HEK293 (cell line): ENCODE measurements around the gene BPIFB4.

ENCODE experiments used
- CTCF ChIA-PET: fragments of 350-600 bp; formaldehyde crosslinking; extraction: SDS; loops from one replicate; lab custom pipeline; 2021; ENCODE audit warnings: antibody characterized with exemption; lab: Yijun Ruan, JAX
- POLR2A ChIA-PET: fragments of 300-600 bp; formaldehyde crosslinking; extraction: SDS; loops from one replicate; lab custom pipeline; 2020; ENCODE audit warnings: antibody characterized with exemption, inconsistent platforms; lab: Yijun Ruan, JAX
- H3K27ac ChIP-seq: fragments of 200-500 bp; sonication (Bioruptor generic); 2 replicates; pipeline ENCODE4 v1.5.1; 2014; ENCODE audit warnings: low read depth, low read length, control low read depth, inconsistent platforms; ENCODE audit errors: extremely low read depth
- H3K36me3 ChIP-seq, 2 experiments: fragments of 200-500 bp in 1 of 2; sonication (Bioruptor generic) in 1 of 2; 1 replicate in 1 of 2; 2 replicates in 1 of 2; pipeline ENCODE4 v1.5.1; 2014 to 2017; ENCODE audit warnings: inconsistent platforms in 2 of 2, low read length in 2 of 2; ENCODE audit not compliant: control insufficient read depth in 2 of 2, insufficient read depth in 1 of 2
- H3K4me1 ChIP-seq: fragments of 200-500 bp; sonication (Bioruptor generic); 2 replicates; pipeline ENCODE4 v1.5.1; 2014; ENCODE audit warnings: mild to moderate bottlenecking, low read length, inconsistent platforms; ENCODE audit not compliant: control insufficient read depth, insufficient read depth
- H3K4me3 ChIP-seq: 2 replicates; pipeline ENCODE4 v1.5.1; 2011; ENCODE audit warnings: low read depth, mild to moderate bottlenecking, control low read depth, low read length, moderate library complexity
- H3K9me3 ChIP-seq: fragments of 200-500 bp; sonication (Bioruptor generic); 2 replicates; pipeline ENCODE4 v1.5.1; 2014; ENCODE audit warnings: low read depth, low read length, inconsistent platforms; ENCODE audit not compliant: control insufficient read depth, insufficient read depth
- EGR2 ChIP-seq: fragments of 450-650 bp; formaldehyde crosslinking; IDR thresholded peaks from 2 replicates; pipeline ENCODE4 v1.5.1; 2016; ENCODE audit warnings: low read depth, missing biosample characterization, missing genetic modification characterization
- HOXD13 ChIP-seq: sonication (generic); formaldehyde crosslinking; IDR thresholded peaks from 2 replicates; pipeline ENCODE4 v1.8.0; 2022; ENCODE audit warnings: missing genetic modification reagents, borderline replicate concordance
- KLF1 ChIP-seq: fragments of 450-650 bp; formaldehyde crosslinking; IDR thresholded peaks from 2 replicates; pipeline ENCODE4 v1.5.1; 2016; ENCODE audit warnings: missing biosample characterization, missing genetic modification characterization
- SCRT2 ChIP-seq: fragments of 450-650 bp; formaldehyde crosslinking; IDR thresholded peaks from 2 replicates; pipeline ENCODE4 v1.5.1; 2016; ENCODE audit warnings: missing biosample characterization, missing genetic modification characterization
- ZBTB17 ChIP-seq: fragments of 450-650 bp; formaldehyde crosslinking; IDR thresholded peaks from 2 replicates; pipeline ENCODE4 v1.5.1; 2016; ENCODE audit warnings: missing biosample characterization, missing genetic modification characterization
- ZNF23 ChIP-seq: fragments of 450-650 bp; formaldehyde crosslinking; IDR thresholded peaks from 2 replicates; pipeline ENCODE4 v1.5.1; 2016; ENCODE audit warnings: missing biosample characterization, missing genetic modification characterization, borderline replicate concordance
- ZNF354C ChIP-seq: fragments of 450-650 bp; formaldehyde crosslinking; IDR thresholded peaks from 2 replicates; pipeline ENCODE4 v1.5.1; 2016; ENCODE audit warnings: missing biosample characterization, missing genetic modification characterization, low read depth, borderline replicate concordance
- ZNF433 ChIP-seq: fragments of 450-650 bp; formaldehyde crosslinking; IDR thresholded peaks from 2 replicates; pipeline ENCODE4 v1.5.1; 2016; ENCODE audit warnings: missing biosample characterization, missing genetic modification characterization, low read depth
- ZNF514 ChIP-seq: fragments of 450-650 bp; formaldehyde crosslinking; IDR thresholded peaks from 2 replicates; pipeline ENCODE4 v1.5.1; 2016; ENCODE audit warnings: missing biosample characterization, missing genetic modification characterization
- ZNF521 ChIP-seq: fragments of 450-650 bp; formaldehyde crosslinking; IDR thresholded peaks from 2 replicates; pipeline ENCODE4 v1.5.1; 2017; ENCODE audit warnings: missing biosample characterization, mild to moderate bottlenecking, missing genetic modification characterization
- ZNF558 ChIP-seq: fragments of 450-650 bp; formaldehyde crosslinking; IDR thresholded peaks from 2 replicates; pipeline ENCODE4 v1.5.1; 2016; ENCODE audit warnings: missing biosample characterization, missing genetic modification characterization
- ZNF600 ChIP-seq: fragments of 450-650 bp; formaldehyde crosslinking; IDR thresholded peaks from 2 replicates; pipeline ENCODE4 v1.5.1; 2016; ENCODE audit warnings: missing biosample characterization, missing genetic modification characterization
- ZNF621 ChIP-seq: fragments of 450-650 bp; formaldehyde crosslinking; IDR thresholded peaks from 2 replicates; pipeline ENCODE4 v1.5.1; 2017; ENCODE audit warnings: missing biosample characterization, missing genetic modification characterization
- ZNF626 ChIP-seq: fragments of 450-650 bp; sonication (Bioruptor Pico); formaldehyde crosslinking; IDR thresholded peaks from 2 replicates; pipeline ENCODE4 v1.5.1; 2018; ENCODE audit warnings: missing biosample characterization, missing genetic modification characterization, inconsistent platforms
- ZNF76 ChIP-seq: fragments of 450-650 bp; formaldehyde crosslinking; IDR thresholded peaks from 2 replicates; pipeline ENCODE4; 2016; ENCODE audit warnings: low read depth, missing biosample characterization, missing genetic modification characterization, borderline replicate concordance
- ZNF776 ChIP-seq: fragments of 450-650 bp; formaldehyde crosslinking; IDR thresholded peaks from 2 replicates; pipeline ENCODE4 v1.5.0; 2017; ENCODE audit warnings: missing biosample characterization, missing genetic modification characterization, borderline replicate concordance
- ZNF785 ChIP-seq: fragments of 450-650 bp; formaldehyde crosslinking; IDR thresholded peaks from 2 replicates; pipeline ENCODE4 v1.5.1; 2016; ENCODE audit warnings: missing biosample characterization, missing genetic modification characterization
- ZXDB ChIP-seq: fragments of 450-650 bp; formaldehyde crosslinking; IDR thresholded peaks from 2 replicates; pipeline ENCODE4 v1.5.1; 2016; ENCODE audit warnings: missing biosample characterization, missing genetic modification characterization
- TF ChIP-seq, protein P1 (sequence below): fragments of 450-650 bp; formaldehyde crosslinking; IDR thresholded peaks from 2 replicates; pipeline ENCODE4 v1.5.1; 2016; ENCODE audit warnings: missing biosample characterization, missing genetic modification characterization
- TF ChIP-seq, protein P2 (sequence below): fragments of 450-650 bp; formaldehyde crosslinking; IDR thresholded peaks from 2 replicates; pipeline ENCODE4 v1.5.1; 2016; ENCODE audit warnings: missing biosample characterization, missing genetic modification characterization
- TF ChIP-seq, protein P3 (sequence below): fragments of 450-650 bp; formaldehyde crosslinking; IDR thresholded peaks from 2 replicates; pipeline ENCODE4 v1.5.1; 2016; ENCODE audit warnings: missing biosample characterization, missing genetic modification characterization, low read depth
- TF ChIP-seq, protein P4 (sequence below): fragments of 450-650 bp; formaldehyde crosslinking; IDR thresholded peaks from 2 replicates; pipeline ENCODE4 v1.5.1; 2016; ENCODE audit warnings: missing biosample characterization, missing genetic modification characterization
- TF ChIP-seq, protein P5 (sequence below): fragments of 450-650 bp; formaldehyde crosslinking; IDR thresholded peaks from 2 replicates; pipeline ENCODE4 v1.5.0; 2017; ENCODE audit warnings: missing biosample characterization, missing genetic modification characterization, borderline replicate concordance

Gene BPIFB4

DNA sequence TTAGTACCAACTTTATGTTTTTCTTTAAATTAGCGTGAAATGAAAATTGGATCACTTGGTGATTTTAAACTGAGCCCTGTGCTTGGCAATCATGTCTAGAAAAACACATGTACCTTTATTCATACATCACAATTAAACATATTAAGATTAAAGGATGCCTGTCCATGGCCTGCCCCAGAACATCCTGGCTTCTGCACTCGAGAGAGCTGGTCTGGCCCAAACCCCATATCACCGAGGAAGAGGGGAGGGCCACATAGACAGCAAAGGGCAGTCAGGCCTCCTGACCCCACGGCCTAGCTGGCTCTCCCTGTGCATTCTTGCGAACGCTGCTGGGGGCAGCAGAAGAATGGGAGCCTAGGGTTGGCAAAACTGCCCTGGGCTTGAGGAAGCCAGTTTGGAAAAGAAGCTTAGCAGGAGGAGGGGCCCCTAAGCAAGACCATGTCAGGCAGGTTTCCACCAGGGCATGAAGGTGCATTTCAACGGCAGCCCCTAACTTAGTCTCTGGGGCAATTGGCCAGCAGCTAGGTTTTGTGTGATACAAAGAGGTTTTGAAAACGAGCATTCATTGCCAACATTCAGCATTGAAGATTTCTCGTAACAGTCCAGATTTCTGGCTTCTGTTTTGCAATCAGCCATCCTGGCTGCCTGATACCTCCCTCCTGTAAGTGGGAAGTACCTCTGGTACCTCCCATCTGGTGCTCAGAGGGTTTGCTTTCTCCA is 17.2 kb upstream of the BPIFB4 start:
- CTCF ChIA-PET: no interaction called here
- Histone ChIP-seq H3K4me1 (no peaks in the 10 kb centered on the region), H3K4me3 (no peak overlapping the region), H3K27ac (no peak overlapping the region), H3K36me3 (no peaks in the 10 kb centered on the region)
- POLR2A ChIA-PET: no interaction called here
- TF ChIP-seq ZBTB17 (peak; percentile 40; the same call in 1 of the 2 replicates), HOXD13 (CRISPR knock-in tag) (no peak), ZNF354C (no peak), KLF1 (tag by site-specific recombination) (no peak)
- TF ChIP-seq, protein P1, sequence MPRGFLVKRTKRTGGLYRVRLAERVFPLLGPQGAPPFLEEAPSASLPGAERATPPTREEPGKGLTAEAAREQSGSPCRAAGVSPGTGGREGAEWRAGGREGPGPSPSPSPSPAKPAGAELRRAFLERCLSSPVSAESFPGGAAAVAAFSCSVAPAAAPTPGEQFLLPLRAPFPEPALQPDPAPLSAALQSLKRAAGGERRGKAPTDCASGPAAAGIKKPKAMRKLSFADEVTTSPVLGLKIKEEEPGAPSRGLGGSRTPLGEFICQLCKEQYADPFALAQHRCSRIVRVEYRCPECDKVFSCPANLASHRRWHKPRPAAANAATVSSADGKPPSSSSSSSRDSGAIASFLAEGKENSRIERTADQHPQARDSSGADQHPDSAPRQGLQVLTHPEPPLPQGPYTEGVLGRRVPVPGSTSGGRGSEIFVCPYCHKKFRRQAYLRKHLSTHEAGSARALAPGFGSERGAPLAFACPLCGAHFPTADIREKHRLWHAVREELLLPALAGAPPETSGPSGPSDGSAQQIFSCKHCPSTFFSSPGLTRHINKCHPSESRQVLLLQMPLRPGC: no peak
- TF ChIP-seq, all 188 proteins: peak for 1
- H3K9me3 ChIP-seq: no peaks in the 10 kb centered on the region

DNA sequence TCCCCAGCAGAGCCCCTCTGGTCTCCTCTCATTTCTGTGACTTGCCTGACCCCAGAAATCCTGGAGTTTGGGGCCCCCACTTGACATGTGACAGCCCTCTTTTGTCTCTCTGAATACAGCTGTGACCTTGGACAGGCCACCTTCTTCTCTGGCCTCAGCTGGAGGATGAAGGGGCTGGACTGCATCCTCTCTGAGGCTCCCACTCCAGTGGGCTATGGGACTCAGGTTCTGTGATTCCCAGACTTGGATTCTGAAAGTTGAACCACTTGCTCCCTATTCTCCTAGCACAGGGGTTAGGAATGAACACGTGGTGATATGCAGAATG is 16.7 kb upstream of the BPIFB4 start:
- no peak overlapping the region for H3K27ac ChIP-seq
- POLR2A ChIA-PET: no interaction called here
- TF ChIP-seq ZNF521 (no peak), SCRT2 (tag by site-specific recombination) (no peak), ZNF776 (no peak), ZNF621 (tag by site-specific recombination) (no peak), EGR2 (tag by site-specific recombination) (no peak), ZBTB17 (no peak), ZNF558 (no peak), ZNF433 (tag by site-specific recombination) (no peak), ZNF785 (tag by site-specific recombination) (no peak), ZNF23 (tag by site-specific recombination) (no peak), ZNF626 (tag by site-specific recombination) (no peak), ZNF600 (tag by site-specific recombination) (no peak), ZXDB (tag by site-specific recombination) (no peak), ZNF76 (no peak), ZNF514 (tag by site-specific recombination) (no peak)
- TF ChIP-seq, protein P2, sequence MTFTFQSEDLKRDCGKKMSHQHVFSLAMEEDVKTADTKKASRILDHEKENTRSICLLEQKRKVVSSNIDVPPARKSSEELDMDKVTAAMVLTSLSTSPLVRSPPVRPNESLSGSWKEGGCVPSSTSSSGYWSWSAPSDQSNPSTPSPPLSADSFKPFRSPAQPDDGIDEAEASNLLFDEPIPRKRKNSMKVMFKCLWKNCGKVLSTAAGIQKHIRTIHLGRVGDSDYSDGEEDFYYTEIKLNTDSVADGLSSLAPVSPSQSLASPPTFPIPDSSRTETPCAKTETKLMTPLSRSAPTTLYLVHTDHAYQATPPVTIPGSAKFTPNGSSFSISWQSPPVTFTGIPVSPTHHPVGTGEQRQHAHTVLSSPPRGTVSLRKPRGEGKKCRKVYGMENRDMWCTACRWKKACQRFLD (tag by site-specific recombination): no peak
- TF ChIP-seq, protein P3, sequence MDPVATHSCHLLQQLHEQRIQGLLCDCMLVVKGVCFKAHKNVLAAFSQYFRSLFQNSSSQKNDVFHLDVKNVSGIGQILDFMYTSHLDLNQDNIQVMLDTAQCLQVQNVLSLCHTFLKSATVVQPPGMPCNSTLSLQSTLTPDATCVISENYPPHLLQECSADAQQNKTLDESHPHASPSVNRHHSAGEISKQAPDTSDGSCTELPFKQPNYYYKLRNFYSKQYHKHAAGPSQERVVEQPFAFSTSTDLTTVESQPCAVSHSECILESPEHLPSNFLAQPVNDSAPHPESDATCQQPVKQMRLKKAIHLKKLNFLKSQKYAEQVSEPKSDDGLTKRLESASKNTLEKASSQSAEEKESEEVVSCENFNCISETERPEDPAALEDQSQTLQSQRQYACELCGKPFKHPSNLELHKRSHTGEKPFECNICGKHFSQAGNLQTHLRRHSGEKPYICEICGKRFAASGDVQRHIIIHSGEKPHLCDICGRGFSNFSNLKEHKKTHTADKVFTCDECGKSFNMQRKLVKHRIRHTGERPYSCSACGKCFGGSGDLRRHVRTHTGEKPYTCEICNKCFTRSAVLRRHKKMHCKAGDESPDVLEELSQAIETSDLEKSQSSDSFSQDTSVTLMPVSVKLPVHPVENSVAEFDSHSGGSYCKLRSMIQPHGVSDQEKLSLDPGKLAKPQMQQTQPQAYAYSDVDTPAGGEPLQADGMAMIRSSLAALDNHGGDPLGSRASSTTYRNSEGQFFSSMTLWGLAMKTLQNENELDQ (tag by site-specific recombination): no peak
- TF ChIP-seq, protein P4, sequence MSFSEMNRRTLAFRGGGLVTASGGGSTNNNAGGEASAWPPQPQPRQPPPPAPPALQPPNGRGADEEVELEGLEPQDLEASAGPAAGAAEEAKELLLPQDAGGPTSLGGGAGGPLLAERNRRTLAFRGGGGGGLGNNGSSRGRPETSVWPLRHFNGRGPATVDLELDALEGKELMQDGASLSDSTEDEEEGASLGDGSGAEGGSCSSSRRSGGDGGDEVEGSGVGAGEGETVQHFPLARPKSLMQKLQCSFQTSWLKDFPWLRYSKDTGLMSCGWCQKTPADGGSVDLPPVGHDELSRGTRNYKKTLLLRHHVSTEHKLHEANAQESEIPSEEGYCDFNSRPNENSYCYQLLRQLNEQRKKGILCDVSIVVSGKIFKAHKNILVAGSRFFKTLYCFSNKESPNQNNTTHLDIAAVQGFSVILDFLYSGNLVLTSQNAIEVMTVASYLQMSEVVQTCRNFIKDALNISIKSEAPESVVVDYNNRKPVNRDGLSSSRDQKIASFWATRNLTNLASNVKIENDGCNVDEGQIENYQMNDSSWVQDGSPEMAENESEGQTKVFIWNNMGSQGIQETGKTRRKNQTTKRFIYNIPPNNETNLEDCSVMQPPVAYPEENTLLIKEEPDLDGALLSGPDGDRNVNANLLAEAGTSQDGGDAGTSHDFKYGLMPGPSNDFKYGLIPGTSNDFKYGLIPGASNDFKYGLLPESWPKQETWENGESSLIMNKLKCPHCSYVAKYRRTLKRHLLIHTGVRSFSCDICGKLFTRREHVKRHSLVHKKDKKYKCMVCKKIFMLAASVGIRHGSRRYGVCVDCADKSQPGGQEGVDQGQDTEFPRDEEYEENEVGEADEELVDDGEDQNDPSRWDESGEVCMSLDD: no peak
- TF ChIP-seq, protein P5, sequence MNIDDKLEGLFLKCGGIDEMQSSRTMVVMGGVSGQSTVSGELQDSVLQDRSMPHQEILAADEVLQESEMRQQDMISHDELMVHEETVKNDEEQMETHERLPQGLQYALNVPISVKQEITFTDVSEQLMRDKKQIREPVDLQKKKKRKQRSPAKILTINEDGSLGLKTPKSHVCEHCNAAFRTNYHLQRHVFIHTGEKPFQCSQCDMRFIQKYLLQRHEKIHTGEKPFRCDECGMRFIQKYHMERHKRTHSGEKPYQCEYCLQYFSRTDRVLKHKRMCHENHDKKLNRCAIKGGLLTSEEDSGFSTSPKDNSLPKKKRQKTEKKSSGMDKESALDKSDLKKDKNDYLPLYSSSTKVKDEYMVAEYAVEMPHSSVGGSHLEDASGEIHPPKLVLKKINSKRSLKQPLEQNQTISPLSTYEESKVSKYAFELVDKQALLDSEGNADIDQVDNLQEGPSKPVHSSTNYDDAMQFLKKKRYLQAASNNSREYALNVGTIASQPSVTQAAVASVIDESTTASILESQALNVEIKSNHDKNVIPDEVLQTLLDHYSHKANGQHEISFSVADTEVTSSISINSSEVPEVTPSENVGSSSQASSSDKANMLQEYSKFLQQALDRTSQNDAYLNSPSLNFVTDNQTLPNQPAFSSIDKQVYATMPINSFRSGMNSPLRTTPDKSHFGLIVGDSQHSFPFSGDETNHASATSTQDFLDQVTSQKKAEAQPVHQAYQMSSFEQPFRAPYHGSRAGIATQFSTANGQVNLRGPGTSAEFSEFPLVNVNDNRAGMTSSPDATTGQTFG: no peak
- H3K4me3 ChIP-seq: no peak overlapping the region
- CTCF ChIA-PET: no interaction called here
- no peaks in the 10 kb centered on the region for H3K4me1 ChIP-seq
- H3K9me3 ChIP-seq: no peaks in the 10 kb centered on the region
- H3K36me3 ChIP-seq: no peaks in the 10 kb centered on the region
